DND-41 (cell line): ENCODE data around the gene MEGF11.

ENCODE experiments used
- ATAC-seq: fragments of 200-7000 bp; cut with Tn5 transposase; 3 replicates; pipeline ENCODE4 v1.9.1; 2021; ENCODE audit warnings: low read depth; ENCODE audit not compliant: insufficient read depth
- DNase-seq: peaks from one replicate; pipeline ENCODE4 v3.0.0-alpha.2; 2020
- H2AFZ ChIP-seq: 2 replicates; pipeline ENCODE4 v1.6.0; 2012; ENCODE audit warnings: low read depth, low read length
- H3K27ac ChIP-seq: 2 replicates; pipeline ENCODE4 v1.5.1; 2012; ENCODE audit warnings: low read length, inconsistent platforms
- H3K27me3 ChIP-seq: fragments of 200-600 bp; sonication (generic); 2 replicates; pipeline ENCODE4 v1.6.0; 2012; ENCODE audit warnings: low read length, mild to moderate bottlenecking, inconsistent platforms; ENCODE audit not compliant: insufficient read depth, poor library complexity
- H3K36me3 ChIP-seq: 2 replicates; pipeline ENCODE4 v1.5.1; 2012; ENCODE audit warnings: low read length, inconsistent platforms; ENCODE audit not compliant: insufficient read depth
- H3K4me1 ChIP-seq: 2 replicates; pipeline ENCODE4 v1.5.1; 2012; ENCODE audit warnings: mild to moderate bottlenecking, low read length; ENCODE audit not compliant: insufficient read depth
- H3K4me2 ChIP-seq: 2 replicates; pipeline ENCODE4 v1.6.0; 2012; ENCODE audit warnings: mild to moderate bottlenecking, moderate library complexity, low read length, inconsistent platforms; ENCODE audit not compliant: insufficient read depth
- H3K4me3 ChIP-seq, 2 experiments: fragments of 200-600 bp in 1 of 2; shearing (Covaris generic) in 1 of 2; 2 replicates each; pipeline ENCODE4 v1.5.1; 2012 to 2016; ENCODE audit warnings: inconsistent platforms in 2 of 2, low read length in 2 of 2, mild to moderate bottlenecking in 2 of 2, low read depth in 1 of 2, moderate library complexity in 1 of 2
- H3K79me2 ChIP-seq: 2 replicates; pipeline ENCODE4 v1.6.0; 2012; ENCODE audit warnings: low read length, inconsistent platforms; ENCODE audit not compliant: insufficient read depth
- H3K9ac ChIP-seq: 2 replicates; pipeline ENCODE4 v1.6.0; 2012; ENCODE audit warnings: low read depth, mild to moderate bottlenecking, inconsistent platforms, low read length, moderate library complexity
- H3K9me3 ChIP-seq: 2 replicates; pipeline ENCODE4 v1.5.1; 2012; ENCODE audit warnings: low read length, moderate library complexity, mild to moderate bottlenecking, inconsistent platforms; ENCODE audit not compliant: insufficient read depth, severe bottlenecking
- H4K20me1 ChIP-seq: 2 replicates; pipeline ENCODE4 v1.6.0; 2012; ENCODE audit warnings: low read length; ENCODE audit not compliant: insufficient read depth
- EZH2 ChIP-seq: IDR thresholded peaks from 3 replicates; pipeline ENCODE4 v1.6.1; 2012; ENCODE audit warnings: borderline replicate concordance, low read depth, mild to moderate bottlenecking, moderate library complexity, low read length, inconsistent platforms; ENCODE audit not compliant: severe bottlenecking
- TF ChIP-seq, protein P1 (sequence below): IDR thresholded peaks from 2 replicates; pipeline ENCODE4 v1.5.1; 2012; ENCODE audit warnings: borderline replicate concordance, low read length, moderate library complexity, mild to moderate bottlenecking; ENCODE audit not compliant: poor library complexity, severe bottlenecking; ENCODE audit errors: extremely low read depth

Gene MEGF11

DNA sequence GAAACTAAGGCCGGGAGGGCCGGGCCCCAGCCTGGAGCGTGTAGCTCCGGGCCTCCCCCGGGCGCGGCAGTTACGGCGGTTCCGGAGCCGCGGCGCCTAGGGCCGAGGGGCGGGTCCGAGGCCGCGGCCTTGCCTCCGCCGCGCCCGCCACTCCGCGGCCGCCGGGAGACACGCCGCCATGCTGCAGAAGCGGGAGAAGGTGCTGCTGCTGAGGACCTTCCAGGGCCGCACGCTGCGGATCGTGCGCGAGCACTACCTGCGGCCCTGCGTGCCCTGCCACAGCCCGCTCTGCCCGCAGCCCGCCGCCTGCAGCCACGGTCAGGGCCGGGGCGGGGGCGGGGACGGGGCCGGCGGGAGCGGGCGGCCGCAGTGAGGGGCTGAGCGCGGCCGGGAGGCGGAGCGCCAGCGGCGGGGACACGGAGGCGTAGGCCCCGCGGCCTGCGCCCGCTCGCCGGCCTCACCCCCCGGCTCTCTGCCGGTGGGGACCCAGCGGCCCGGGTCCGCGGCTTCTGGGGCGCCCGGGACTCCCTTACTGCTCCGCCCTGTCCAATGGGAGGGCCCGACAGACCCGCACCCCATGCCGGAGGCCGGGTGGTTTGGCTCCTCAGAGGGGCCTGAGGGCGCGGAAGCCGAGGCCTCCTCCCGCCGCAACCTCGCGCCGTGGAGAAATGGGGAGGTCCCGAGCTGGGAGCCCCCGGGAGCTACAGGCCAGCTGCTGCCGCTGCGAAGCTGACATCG lies 40.0 kb upstream of the MEGF11 start, which contains the start of gene DIS3L:
Gene DIS3L, plus strand, starts transcription at position 150 of the 738 bp plus-strand sequence. Its CDS starts 29 bp downstream, at position 179.
- peak; percentile 77 for DNase-seq
- H3K4me1 ChIP-seq, result peaks cover 46% of the 10 kb centered on the region
- H3K27ac ChIP-seq, result peak within 1 kb of the TSS; percentile 93
- H4K20me1 ChIP-seq, result no peaks in the 10 kb centered on the region
- peak within 1 kb of the TSS; percentile 36 to 74 for H3K4me3 ChIP-seq
- H3K79me2 ChIP-seq, result peaks cover 59% of the 10 kb centered on the region
- no peaks in the 10 kb centered on the region for H3K27me3 ChIP-seq
- ATAC-seq, result peak; percentile 73
- peaks cover 18% of the 10 kb centered on the region for H3K36me3 ChIP-seq
- H3K9ac ChIP-seq, result peak within 1 kb of the TSS; percentile 97
- TF ChIP-seq EZH2, result no peak
- TF ChIP-seq, protein P1, sequence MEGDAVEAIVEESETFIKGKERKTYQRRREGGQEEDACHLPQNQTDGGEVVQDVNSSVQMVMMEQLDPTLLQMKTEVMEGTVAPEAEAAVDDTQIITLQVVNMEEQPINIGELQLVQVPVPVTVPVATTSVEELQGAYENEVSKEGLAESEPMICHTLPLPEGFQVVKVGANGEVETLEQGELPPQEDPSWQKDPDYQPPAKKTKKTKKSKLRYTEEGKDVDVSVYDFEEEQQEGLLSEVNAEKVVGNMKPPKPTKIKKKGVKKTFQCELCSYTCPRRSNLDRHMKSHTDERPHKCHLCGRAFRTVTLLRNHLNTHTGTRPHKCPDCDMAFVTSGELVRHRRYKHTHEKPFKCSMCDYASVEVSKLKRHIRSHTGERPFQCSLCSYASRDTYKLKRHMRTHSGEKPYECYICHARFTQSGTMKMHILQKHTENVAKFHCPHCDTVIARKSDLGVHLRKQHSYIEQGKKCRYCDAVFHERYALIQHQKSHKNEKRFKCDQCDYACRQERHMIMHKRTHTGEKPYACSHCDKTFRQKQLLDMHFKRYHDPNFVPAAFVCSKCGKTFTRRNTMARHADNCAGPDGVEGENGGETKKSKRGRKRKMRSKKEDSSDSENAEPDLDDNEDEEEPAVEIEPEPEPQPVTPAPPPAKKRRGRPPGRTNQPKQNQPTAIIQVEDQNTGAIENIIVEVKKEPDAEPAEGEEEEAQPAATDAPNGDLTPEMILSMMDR, result no peak
- H3K9me3 ChIP-seq, result no peaks in the 10 kb centered on the region
- peak within 1 kb of the TSS; percentile 98 for H2AFZ ChIP-seq
- peak within 1 kb of the TSS; percentile 85 for H3K4me2 ChIP-seq

DNA sequence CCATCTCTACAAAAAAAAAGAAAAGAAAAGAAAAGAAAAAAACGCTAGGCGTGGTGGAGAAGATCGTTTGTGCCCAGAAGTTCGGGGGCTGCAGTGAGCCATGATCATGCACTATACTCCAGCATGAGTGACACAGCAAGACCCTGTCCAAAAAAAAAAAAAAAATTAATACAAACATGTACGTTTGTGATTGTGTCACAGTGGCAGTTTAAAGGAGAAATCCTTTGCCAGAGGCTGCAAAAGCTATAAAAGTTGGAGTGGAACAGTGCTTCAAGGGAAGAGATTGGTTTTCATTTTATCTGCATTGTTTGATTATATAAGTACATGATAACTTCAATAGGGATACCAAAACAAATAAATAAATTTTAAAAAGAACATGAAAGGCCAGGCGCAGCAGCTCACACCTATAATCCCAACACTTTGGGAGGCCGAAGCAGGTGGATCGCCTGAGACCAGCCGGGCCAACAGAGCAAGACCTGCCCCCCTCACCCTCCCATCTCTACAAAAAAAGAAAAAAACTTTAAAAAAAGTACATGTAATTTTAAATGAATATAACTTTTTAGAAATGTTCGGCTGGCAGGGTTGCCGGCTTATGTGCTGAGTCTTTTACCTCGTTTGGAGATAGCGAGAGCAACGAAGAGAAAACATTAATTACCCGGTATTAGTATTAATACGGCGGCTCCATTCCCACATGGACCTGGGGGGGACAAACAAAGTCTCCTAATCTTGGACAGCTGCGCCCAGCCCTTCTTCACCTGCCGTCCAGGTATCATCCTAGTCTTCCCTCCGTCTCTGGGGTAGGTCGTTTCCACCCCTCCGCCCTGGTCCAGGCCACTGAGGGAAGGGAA lies 39.2 kb upstream of the MEGF11 start:
- no peak for ATAC-seq
- TF ChIP-seq, protein P1, result no peak
- TF ChIP-seq EZH2, result no peak
- DNase-seq, result peak; percentile 15

DNA sequence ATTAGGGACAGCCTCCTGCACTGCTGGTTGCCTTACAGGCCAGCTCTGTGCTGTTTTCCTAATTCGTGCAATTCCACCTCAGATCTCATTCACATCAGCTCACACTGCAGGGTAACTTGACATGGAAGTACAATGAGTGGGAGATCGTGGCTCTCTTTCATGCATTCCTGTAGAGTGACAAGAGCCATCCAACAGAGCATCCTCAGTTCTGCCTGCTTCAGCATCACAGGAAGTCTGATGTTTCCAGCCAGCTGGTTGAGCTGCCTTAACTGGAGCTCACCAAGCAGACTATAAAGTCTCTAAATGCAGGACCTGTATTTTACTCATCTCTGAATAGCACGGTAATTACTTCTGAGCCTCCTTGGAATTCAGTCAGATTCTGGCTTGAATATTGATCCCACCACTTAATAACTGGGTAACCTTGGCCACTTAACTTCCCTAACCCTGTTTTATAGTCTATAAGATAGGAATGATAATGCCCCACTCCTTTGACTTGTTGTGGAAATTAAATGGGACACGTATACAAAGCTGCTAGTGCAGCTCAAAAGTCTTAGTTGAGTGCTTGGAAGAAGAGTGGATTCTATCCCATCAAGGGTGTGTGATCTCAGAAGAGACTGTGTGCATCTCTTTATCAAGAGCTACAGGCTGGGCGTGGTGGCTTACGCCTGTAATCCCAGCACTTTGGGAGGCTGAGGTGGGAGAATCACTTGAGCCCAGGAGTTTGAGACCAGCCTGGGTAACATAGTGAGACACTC lies 38.4 kb upstream of the MEGF11 start:
- TF ChIP-seq, protein P1, result no peak
- no peak for TF ChIP-seq EZH2
- H3K36me3 ChIP-seq, result peaks cover 4% of the 10 kb centered on the region; the same call in 1 of the 2 replicates
- peaks cover 43% of the 10 kb centered on the region for H3K4me1 ChIP-seq
- peak overlapping the region; percentile 97 for H3K9ac ChIP-seq
- H3K4me2 ChIP-seq, result peak overlapping the region; percentile 85
- no peaks in the 10 kb centered on the region for H3K9me3 ChIP-seq
- DNase-seq, result peak; percentile 14
- H3K27ac ChIP-seq, result peak overlapping the region; percentile 93
- H3K27me3 ChIP-seq, result no peaks in the 10 kb centered on the region
- H3K4me3 ChIP-seq, result peak overlapping the region in 1 of 2 experiments; percentile 74; a peak in 2 of 4 replicates
- H3K79me2 ChIP-seq, result peaks cover 53% of the 10 kb centered on the region
- no peaks in the 10 kb centered on the region for H4K20me1 ChIP-seq
- H2AFZ ChIP-seq, result peak overlapping the region; percentile 98; the same call in 1 of the 2 replicates
- ATAC-seq, result no peak

More for the DNA sequence above, 39.2 kb upstream of the MEGF11 start:
- peak overlapping the region; percentile 85 for H3K4me2 ChIP-seq
- peak overlapping the region; percentile 97 for H3K9ac ChIP-seq
- H2AFZ ChIP-seq, result peak overlapping the region; percentile 98
- H3K27me3 ChIP-seq, result no peaks in the 10 kb centered on the region
- peaks cover 58% of the 10 kb centered on the region for H3K79me2 ChIP-seq
- H3K9me3 ChIP-seq, result no peaks in the 10 kb centered on the region
- peaks cover 12% of the 10 kb centered on the region for H3K36me3 ChIP-seq
- peaks cover 46% of the 10 kb centered on the region for H3K4me1 ChIP-seq
- H4K20me1 ChIP-seq, result no peaks in the 10 kb centered on the region
- peak overlapping the region; percentile 36 to 74 for H3K4me3 ChIP-seq
- H3K27ac ChIP-seq, result peak overlapping the region; percentile 93
